ENCODE results near the gene CDH1.

DNA sequence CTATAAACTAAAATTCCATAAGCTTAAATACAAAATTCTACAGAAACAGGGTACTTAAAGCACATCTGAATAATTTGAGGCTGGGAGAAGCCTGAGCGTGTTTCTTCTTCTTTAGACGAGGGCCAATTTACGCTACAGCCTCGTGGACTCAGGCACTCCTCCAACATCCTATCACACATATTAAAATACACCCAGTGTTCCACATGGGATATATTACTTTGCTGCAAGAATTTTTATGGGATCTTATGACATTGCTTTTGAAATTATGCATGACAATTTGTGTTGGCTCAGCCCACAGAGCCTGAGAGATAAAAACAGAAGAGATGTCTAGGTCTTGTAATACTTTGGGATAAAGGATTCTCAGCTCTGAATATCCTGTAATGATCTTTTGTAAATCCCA lies 102.7 kb downstream of the CDH1 start:
- TF ChIP-seq, protein P1, sequence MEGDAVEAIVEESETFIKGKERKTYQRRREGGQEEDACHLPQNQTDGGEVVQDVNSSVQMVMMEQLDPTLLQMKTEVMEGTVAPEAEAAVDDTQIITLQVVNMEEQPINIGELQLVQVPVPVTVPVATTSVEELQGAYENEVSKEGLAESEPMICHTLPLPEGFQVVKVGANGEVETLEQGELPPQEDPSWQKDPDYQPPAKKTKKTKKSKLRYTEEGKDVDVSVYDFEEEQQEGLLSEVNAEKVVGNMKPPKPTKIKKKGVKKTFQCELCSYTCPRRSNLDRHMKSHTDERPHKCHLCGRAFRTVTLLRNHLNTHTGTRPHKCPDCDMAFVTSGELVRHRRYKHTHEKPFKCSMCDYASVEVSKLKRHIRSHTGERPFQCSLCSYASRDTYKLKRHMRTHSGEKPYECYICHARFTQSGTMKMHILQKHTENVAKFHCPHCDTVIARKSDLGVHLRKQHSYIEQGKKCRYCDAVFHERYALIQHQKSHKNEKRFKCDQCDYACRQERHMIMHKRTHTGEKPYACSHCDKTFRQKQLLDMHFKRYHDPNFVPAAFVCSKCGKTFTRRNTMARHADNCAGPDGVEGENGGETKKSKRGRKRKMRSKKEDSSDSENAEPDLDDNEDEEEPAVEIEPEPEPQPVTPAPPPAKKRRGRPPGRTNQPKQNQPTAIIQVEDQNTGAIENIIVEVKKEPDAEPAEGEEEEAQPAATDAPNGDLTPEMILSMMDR (IDR thresholded peaks at IDR 0.05): no peak
- no peak for TF ChIP-seq POLR2A (IDR thresholded peaks at IDR 0.05)

Measured in uterus (tissue), 2 donors.